ENCODE results near the gene C14orf119. TPM values are rescaled to one million over a fixed set of nuclear protein-coding genes. Genes with fewer than 3 reads are reported as not detected.

Gene C14orf119
- total and polyA plus RNA-seq, 9 of the 15 experiments (the other 6 are each of a cell fraction or from before 2014, with no cell fraction given): 36.7 to 251 (median 51.8) TPM

GRCh38 chr14:23115039-23115731 is 19.9 kb downstream of the C14orf119 start:
- Histone ChIP-seq H3K4me1 (replicated peaks in 1 of 2; ENCODE audit: control insufficient read depth in 2 of 2, insufficient read depth in 2 of 2, low read length in 2 of 2) (peaks cover 35 to 64% of the 10 kb centered on the region in 2 experiments), H4K20me1 (replicated peaks; ENCODE audit: control insufficient read depth, insufficient read depth, low read length) (peaks cover 3% of the 10 kb centered on the region; the same call in 1 of the 2 replicates), H3K9ac (ENCODE audit: insufficient read depth in 1 of 2, low read depth in 2 of 2, low read length in 2 of 2) (0 out of 4 replicates have a peak overlapping the region, but pooled peaks of 1 of the 2 experiments have one; percentile 18), H3K9me1 (ENCODE audit: control insufficient read depth, insufficient read depth, low read length) (no peaks in the 10 kb centered on the region), H3K4me2 (ENCODE audit: insufficient read depth, low read length) (no peak overlapping the region), H3K27ac (ENCODE audit: extremely low read depth, low read depth, low read length) (no peak overlapping the region), H3K27me3 (ENCODE audit: control insufficient read depth in 2 of 2, insufficient read depth in 2 of 2, low read length in 2 of 2) (peaks cover 0 to 12% of the 10 kb centered on the region in 2 experiments; a peak in 3 of 5 replicates), H3K4me3 (no peak overlapping the region), H2AFZ (ENCODE audit: low read depth, low read length) (no peak overlapping the region), H3K9me3 (replicated peaks; ENCODE audit: control insufficient read depth, insufficient read depth, low read depth, low read length) (no peaks in the 10 kb centered on the region), H3K79me2 (ENCODE audit: control insufficient read depth, insufficient read depth, low read length) (no peaks in the 10 kb centered on the region), H3K36me3 (ENCODE audit: control insufficient read depth, insufficient read depth, low read length) (no peaks in the 10 kb centered on the region)
- DNase-seq (ENCODE audit: extremely low read depth in 1 of 4, low spot score in 3 of 4) (no peak), ATAC-seq (no peak), FAIRE-seq (no peak)
- WGBS (ENCODE audit: insufficient coverage, low coverage, missing lambda C conversion rate): 28% methylated on average over 10 of the region's 10 CpGs
- ChIA-PET CTCF (ENCODE audit: low intra/inter-chr PET ratio) (no interaction called here), POLR2A (interaction anchor here (0.6 to 0.7 kb wide), 2 partner anchors 9 to 173 kb away, joined by 3 read pairs; no protein-coding TSS in a partner anchor)
- peak; percentile 28; the same call in 1 of the 2 replicates for TF ChIP-seq BHLHE40 (IDR thresholded peaks at IDR 0.05; ENCODE audit: low read length)
- 0 out of 2 replicates have a peak, but pooled peaks have one; percentile 21 for TF ChIP-seq ZSCAN32 (CRISPR knock-in tag; IDR thresholded peaks at IDR 0.05)
- TF ChIP-seq, protein P1, sequence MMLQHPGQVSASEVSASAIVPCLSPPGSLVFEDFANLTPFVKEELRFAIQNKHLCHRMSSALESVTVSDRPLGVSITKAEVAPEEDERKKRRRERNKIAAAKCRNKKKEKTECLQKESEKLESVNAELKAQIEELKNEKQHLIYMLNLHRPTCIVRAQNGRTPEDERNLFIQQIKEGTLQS (IDR thresholded peaks at IDR 0.05): peak; percentile 77
- TF ChIP-seq, protein P1 (CRISPR knock-in tag; conservative IDR thresholded peaks at IDR 0.05): no peak
- TF ChIP-seq BDP1 (IDR thresholded peaks at IDR 0.05; ENCODE audit: insufficient read depth, insufficient read length): no peak
- 0 out of 2 replicates have a peak, but pooled peaks have one; percentile 35 for TF ChIP-seq FOSL1 (tag; conservative IDR thresholded peaks at IDR 0.05)
- no TSS peak for BruUV-seq (replicated peaks)
- intact Hi-C loops (cut with micrococcal nuclease) (no loop called here), in situ Hi-C loops (cut with MboI) (no loop called here)

Data from K562 (cell line).